ENCODE results near the gene ASB6.
"Not testable (repeated sequence)": the region's sequence is repeated elsewhere in the genome, so short reads cannot be mapped to it uniquely, and the experiment has no call there.

ASB6 gene

DNA sequence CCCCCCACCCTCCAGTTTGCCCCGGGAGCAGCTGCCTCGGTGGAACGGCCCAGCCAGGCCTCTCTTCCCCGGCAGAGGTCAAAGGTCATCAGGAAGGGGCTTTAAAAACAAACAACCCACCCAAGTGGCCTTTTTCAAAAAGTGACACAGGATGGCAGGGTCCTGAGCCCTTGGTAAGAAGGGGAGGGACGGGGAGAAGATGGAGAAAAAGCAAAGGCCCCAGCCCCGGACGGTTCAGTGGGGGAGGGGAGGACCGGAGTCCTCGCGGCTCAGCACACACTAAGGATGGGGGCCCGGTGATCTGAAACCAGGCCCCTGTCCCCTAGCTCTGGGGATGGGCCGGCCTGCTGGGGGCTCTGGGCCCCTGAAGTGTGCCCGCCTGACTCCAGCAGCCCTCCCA lies 24.6 kb upstream of the ASB6 start:
- DNase-seq (ENCODE audit: low read depth) = no peak

GRCh38 chr9:129665814-129666520 lies 24.0 kb upstream of the ASB6 start:
- no peak for DNase-seq (ENCODE audit: low read depth)

DNA sequence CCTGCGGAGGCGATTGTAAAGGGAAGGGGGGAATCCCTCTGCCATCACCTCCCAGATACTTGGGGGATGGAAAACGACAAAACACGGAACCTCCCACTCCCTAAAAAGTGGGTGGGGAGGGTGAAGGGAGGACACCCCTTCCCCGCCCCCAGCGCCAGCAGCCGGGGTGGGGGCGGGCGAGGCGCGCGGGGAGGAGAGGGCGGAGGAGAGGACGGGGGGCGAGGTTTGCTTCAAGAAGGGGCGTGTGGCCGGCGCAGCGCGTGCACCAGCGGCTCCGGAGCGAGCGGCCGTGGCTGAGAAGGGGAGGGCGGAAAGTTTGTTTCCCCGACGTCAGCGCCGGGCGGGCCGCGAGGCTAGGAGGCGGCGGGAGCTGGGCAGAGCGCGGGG lies 23.4 kb upstream of the ASB6 start, which contains the start of gene PRRX2:
TSS of gene PRRX2 (plus strand) at position 259 of the 387 bp plus-strand sequence. CDS start 221 bp downstream, outside the sequence.
- DNase-seq (ENCODE audit: low read depth) = no peak

DNA sequence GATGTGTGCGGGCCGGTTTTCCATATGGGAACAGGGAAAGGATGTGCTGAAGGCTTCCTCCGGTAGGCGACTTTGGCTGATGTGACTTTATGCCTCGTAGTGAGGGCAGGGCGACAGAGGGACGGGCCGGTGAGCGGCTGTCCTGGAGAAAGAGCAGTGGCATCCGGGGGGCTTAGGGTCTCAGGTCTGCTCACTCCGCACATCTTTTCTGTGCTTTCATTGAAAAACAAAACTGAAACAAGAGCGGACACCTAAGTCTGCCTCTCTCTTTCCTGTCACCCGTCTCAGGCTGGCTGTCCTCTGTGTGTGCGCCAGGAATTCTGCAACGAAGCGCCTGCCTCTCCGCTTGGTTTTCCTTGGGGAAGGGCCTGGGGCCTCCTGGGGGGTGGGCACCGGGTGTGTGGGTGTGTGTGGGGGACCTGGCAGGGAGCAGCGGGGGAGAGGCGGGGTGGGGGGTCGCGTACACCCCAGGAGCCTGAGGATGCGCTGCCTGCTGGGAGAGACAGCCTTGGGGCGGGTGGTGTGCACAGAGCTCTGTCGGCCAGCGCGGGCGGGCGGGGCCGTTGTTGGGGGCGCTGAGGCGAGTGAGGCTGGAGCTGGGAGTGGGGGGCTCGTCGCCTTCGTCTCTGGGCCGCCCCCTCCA lies 22.9 kb upstream of the ASB6 start:
- DNase-seq (ENCODE audit: low read depth) = no peak

- DNase-seq (ENCODE audit: low read depth) = not testable (repeated sequence)
Measured at GRCh38 chr9:129662239-129662638, 20.3 kb upstream of the ASB6 start.

GRCh38 chr9:129661029-129661428 lies 19.1 kb upstream of the ASB6 start:
- DNase-seq (ENCODE audit: low read depth) = no peak

- no peak for DNase-seq (ENCODE audit: low read depth)
Measured at GRCh38 chr9:129656795-129657390, 14.9 kb upstream of the ASB6 start.

DNA sequence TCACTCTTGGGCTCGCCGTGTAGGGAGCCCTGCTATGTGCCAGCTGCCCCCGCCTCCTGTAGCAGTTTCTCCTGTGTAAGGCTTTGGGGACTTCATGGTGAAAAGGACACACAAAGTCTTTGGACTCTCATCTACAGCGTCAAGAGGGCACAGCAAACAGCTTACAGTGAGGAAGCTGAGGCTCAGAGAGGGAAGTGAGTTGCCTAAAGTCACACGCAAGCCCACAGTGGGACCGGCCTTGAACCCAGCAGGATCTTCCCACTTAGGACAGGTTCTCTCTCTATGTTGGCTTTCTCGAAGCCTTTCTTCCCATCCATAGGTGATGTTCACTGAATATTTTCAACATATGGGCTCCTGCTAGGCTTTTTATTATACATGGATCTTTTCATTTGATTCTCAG lies 13.7 kb upstream of the ASB6 start:
- no peak for DNase-seq (ENCODE audit: low read depth)

DNA sequence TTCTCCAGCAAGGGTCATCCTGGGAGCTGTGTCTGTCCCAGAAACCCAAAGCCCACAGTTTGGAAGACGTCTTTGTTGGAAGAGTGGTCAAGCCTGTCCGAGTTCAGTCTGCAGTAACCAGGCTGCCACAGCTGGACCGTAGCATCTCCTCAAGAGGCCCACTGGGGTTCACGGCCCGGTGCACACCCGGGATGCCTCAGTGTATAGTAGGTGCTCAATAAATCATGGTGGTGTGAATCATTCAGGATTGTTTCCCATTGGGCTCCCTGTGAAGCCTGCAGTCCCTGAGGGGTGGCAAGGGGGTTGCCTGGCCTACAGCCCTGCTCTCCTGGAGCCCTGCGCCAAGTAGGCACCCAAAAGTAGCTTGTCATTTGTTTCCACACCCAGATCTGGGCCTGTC lies 13.2 kb upstream of the ASB6 start:
- no peak for DNase-seq (ENCODE audit: low read depth)

DNA sequence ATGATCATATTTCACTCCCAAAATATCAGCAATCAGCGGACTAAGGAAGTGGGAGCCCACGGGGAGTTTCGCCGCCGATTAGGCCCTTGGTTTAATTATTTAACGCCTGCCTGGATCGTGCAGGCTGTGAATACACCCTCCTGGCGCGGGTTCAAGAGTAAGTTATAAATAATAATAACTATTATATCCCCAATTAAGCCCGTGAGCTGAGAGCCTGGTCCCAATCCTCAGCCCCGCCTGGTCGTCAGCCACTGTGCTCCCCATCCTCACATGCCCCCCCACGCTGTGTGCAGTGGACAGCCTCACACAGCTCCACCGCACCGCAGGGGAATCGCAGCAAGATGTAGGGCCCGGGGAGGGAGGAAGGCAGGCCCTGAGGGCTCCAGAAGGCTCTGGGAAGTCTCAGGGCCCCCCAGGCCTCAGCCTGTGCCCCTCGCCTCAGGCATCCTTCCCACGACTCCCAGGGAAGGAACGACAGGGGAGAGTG lies 12.6 kb upstream of the ASB6 start:
- no peak for DNase-seq (ENCODE audit: low read depth)

- DNase-seq (ENCODE audit: low read depth) = no peak
Measured at GRCh38 chr9:129653823-129654553, 12.0 kb upstream of the ASB6 start.

GRCh38 chr9:129650680-129651235 lies 8.8 kb upstream of the ASB6 start:
- DNase-seq (ENCODE audit: low read depth) = no peak

DNA sequence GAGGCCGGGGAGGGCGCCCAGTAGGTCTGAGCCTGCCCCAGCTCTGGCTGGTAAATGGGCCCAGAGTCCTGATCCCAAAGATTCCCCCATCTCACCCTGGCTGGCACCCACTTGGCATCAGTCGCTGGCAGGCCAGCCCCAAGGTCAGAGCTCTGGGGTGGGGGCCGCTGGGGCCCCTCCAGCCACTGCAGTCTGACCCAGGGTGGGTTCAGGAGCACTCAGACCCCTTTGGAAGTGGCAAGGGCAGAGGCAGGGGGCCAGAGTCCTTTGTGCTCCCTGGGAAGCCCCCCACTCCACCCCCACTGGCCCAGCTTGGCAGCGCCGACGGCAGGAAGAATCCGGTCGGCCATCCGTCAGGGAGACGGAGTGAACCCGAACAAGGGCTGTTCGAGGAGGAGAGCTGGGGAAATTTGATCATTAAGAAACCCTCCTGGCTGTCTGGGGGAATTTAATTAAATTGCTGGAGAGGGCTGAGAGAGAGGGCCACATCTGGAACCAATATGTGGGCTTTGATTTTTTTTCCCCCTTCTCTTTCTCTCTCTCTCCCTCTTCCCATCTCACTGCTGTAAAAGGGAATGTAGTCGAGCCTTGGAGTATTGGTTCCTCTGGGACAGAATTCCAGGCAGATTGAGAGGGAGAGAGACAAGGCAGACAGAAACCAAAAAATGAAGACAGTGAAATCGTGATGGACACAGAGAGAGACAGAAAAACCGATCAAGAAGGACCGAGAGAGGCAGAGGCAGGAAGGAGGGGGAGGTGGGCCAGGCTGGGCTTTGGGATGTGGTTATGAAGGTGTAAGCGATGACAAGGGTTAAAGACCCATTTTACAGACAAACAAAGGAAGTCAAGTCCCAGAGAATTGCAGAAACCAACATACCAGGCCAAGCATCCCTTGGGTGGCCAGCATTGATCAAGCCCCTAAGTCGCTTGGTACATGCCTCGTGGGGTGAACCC lies 8.1 kb upstream of the ASB6 start:
- DNase-seq (ENCODE audit: low read depth) = no peak

- DNase-seq (ENCODE audit: low read depth) = no peak
Measured at GRCh38 chr9:129648764-129649115, 6.8 kb upstream of the ASB6 start.

DNA sequence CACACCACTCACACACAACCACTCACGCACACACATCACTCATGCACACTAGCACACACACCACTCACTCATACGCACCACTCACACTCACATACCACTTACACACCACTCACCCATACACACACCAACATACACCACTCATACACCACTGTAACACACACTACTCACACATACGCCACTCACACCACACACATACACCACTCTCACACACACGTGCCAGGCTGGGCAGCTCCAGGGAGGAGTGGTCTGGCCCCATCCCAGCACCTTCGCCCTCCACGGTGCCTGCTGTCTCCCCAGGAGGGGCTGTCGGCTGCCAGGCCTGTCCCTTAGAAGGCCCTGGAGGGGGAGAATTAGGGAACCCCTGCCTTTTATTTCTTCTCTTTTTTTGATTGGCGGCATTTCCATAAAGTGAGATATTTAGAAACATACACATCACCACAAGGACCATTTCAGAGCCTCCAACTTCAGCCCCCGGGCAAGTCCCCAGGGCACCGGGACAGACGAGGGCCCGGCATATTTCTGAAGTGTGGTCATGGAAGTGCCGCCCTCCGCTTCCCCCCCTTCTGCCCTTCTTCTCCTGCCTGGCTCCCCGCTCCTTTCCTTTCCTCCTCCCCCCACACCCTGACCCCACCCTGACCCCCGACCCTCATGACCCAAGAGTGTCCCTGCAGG lies 6.3 kb upstream of the ASB6 start:
- no peak for DNase-seq (ENCODE audit: low read depth)

- no peak for DNase-seq (ENCODE audit: low read depth)
Measured at GRCh38 chr9:129647635-129648034, 5.7 kb upstream of the ASB6 start.

- DNase-seq (ENCODE audit: low read depth) = no peak
Measured at GRCh38 chr9:129646654-129647053, 4.7 kb upstream of the ASB6 start.

DNA sequence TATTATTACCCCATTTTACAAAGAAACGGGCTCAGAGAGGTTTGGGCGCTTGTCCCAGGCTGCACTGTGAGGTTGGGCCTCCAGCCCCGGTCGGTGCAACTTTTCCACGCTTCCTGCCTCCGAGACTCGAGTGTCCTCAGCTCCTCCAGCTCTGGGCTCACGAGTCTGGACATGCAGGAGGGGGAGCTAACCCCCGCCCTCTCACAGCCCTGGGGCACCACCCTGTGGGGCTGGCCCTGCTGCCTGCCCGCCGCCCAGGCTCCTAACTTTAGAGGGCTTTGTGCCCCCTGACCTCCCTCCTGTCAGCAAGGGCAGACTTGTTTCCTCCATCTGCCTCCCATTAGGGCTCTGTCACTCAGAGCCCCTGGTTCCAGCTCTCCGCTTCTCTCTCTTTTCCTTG lies 4.3 kb upstream of the ASB6 start:
- DNase-seq (ENCODE audit: low read depth) = no peak

GRCh38 chr9:129644902-129645301 lies 3.0 kb upstream of the ASB6 start:
- DNase-seq (ENCODE audit: low read depth) = no peak

DNA sequence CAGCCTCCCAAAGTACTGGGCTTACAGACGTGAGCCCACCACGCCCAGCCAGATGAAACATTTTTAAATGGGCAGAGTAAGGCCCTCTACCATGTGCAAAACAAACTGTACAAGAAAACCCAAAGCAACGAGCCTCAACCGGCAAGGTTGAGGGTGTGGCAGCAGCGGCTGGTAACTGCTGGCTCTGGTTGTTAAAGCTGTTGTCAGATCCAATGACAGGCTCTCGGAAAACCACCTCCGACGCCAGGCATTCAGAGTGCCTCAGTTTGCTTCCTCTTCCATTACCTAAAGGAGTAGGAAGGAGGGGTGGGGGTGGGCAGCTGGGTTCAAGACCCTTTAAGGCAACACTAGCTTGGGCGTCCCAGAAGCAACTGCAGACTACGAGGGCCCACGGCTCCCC lies 2.4 kb upstream of the ASB6 start:
- DNase-seq (ENCODE audit: low read depth) = no peak

DNA sequence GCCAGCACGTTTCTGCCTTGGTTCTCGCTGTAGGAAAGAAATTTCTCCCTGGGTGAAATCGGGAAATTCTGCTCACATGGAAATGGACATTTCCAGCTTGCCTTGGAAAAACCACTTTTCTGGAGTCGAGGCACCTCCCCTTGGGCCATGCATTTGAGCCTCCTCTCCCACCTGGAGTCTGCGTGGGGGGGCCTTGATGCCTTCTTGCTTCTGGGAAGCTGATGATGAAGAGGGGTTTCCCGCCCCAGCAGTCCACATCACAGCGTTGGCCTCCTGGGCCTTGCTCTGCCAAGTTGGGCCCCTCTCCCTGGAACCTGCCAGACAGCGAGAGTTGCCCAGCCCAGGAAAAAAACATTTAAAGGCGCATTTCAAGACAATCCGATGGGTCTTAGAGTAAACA lies 1.8 kb upstream of the ASB6 start:
- no peak for DNase-seq (ENCODE audit: low read depth)

All from HS-27A (cell line).